Kidney tubule cell (primary cell): ENCODE measurements around the gene ZNF536.

ENCODE experiments used
- DNase-seq: peaks from one replicate; pipeline ENCODE4 v3.0.0-alpha.2; 2018; ENCODE audit warnings: low spot score

Gene ZNF536

DNA sequence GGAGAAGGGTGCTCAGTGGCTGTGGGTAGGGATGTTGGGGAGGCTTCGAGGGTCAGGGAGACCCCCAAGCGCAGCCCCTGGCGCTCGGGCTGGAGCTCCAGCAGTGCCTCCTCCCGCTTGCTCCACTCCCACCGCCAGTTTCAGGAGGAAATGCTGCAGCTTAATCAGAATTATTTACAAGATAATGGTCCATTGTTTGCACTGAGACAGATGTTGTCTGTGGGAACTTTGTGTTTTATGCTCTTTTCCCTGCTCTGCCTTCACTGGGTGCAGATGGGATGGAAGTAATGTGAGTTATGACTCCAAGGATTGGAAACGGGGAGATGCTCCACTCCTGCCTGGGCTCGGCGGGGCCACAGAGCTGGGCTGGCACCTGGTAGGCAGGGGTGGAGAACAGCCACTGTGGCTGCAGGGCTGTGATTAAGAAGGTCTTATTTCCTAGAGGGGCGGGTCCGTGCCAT lies 192.4 kb downstream of the ZNF536 start:
- no peak for DNase-seq

DNA sequence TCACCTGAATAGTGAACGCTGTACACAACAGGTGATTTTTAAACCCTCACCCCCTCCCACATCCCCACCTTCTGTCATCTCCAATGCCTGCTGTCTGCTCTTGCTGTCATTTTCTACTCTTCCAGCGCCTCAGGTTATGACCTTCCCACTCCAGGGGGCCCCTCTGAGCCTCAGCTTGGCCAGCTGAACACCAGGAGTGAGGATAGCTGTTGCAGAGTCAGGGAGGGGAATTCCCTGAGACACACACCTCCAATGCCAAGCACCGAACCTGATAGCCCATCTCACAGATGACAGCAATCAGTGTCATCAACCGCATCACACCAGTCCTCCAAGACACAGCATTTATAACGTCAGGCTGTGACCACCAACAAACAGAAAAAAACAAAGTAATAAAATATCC lies 193.5 kb downstream of the ZNF536 start:
- peak; percentile 20 for DNase-seq

DNA sequence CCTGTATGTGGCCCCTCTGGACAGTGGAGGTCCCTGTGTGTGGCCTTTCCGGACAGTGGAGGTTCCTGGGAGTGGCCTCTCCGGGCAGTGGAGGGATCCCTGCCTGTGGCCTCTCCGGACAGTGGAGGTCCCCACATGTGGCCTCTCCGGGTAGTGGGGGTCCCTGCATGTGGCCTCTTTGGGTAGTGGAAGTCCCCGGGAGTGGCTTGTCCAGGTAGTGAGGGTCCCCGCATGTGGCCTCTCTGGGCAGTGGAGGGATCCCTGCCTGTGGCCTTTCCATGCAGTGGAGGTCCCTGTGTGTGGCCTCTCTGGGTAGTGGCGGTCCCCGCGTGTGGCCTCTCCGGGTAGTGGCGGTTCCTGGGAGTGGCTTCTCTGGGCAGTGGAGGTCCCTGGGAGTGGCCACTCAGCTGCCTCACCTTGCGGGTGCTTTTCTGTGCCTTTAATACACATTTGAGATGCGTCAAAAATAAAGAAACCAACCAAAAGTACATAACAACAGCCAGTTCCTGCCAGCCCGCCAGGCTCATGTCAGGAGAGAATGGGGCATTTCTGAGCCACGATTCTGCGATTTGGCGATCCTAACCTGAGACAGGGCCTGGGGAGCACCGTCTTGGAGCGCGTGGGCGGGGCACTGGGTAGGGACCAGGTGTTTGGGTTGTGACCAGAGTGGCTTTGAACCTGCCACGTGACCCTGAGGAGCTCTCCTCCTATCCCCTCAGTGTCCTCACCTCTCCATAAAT lies 194.7 kb downstream of the ZNF536 start:
- DNase-seq = no peak

DNA sequence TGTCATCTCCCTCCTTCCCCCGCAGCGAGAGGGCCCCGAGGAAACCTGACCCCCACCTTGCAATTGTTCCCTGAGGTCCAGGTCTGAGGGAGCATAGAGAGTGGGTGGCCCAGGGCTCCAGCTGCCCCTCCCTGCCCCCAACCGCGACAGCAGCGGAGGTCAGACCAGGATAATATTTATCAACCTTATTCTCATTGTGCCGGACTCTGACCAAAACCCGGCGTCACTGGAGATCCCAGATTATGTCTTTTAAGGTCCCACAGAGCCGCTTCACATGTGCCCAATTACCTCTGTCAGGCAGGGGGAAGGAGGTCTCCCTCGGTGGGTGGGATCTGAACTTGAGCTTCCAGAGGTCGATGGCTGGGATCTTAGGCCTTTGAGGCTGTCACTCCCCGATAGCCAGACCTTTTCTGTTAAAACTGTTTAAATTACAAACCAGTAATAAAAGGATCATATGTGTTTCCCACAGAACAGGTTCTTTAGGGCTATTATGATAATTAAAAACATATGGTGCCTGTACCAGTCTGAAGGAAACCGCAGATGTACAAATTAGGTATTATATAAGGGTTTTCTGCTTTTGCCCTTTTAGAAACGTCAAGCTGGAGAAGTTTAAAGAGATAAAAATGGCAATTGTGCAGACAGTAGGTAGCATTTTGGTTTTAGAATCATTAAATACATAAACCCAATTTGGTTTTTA lies 195.5 kb downstream of the ZNF536 start:
- DNase-seq = no peak

DNA sequence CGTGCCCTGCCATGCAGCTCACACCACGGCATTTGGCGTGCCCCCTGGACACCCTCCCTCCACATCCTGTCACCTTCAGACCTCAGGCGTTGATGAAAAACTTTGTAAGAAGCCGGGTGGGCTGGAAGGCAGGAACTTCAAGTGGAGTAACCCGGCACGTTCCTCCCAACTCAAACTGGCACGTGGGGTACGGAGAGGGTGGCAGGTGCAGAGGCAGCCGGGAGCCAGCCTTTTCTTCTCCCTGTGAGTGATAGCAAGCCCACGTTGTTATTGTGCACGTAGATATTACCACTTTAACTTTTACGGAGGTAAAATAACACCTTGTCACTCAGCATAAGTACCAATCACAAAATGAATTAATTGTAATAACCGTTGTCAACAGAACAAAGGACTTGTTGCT lies 198.0 kb downstream of the ZNF536 start:
- DNase-seq = no peak

DNA sequence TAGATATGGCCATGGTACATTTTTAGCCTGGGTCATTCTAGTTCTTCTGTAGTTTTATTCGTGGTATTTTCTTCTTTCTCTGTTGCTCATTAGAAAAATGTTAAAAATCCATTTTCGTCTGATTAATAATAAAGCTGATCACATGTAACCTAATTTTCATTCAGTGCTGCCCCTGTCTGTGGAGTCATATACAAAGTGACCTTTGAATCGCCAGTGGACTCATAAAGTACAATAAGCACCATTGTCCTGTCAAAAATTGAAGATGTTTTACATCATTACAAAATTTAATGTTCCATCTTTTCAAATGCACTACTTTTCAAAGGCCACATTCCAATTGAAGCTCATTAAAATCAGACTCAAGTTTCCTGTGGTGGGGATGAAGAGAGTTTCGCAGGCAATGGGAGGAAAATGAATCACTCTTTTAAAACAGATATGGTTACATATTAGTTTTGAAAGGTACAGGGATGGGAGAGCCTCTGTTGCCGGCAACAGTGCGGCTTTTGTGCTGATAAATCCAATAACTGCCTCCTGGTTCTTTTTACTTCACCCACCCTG lies 205.4 kb downstream of the ZNF536 start:
- no peak for DNase-seq

DNA sequence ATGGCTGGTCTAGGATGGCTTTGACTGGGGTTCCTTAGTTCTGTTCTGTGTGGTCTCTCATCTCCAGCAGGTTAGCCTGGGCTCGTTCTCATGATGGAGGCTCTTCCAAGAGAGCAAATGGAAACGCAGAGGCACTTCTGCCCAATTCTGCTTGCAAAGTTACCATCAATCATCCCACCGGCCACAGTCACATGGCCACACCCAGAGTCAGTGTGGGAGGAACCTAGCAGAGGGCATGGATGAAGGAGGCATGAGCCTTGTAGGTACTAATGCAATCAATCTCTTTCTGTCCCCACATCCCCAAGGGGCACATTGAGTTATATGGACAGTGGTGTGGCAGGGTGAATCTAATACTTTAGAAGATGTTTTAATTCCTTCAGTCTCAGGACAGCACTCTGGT lies 207.2 kb downstream of the ZNF536 start:
- DNase-seq = no peak

DNA sequence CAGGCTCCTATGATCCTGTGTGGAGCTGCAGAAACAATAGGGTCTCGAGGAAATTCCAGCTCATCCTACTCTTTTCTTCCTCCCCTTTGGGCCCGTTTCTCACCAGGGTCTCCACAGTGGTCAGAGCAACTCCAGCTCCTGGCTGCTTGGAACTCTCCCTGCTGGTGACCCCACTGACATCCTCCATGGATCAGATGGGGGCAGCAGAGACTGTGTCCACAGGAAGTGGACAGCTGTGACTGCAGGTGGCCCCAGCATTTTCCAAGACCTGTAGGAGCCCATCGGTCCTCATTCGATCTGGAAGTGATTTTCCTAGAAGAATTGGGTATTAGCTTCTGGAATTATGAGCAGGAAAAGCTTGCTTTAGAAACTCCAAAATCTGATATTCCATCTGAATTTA lies 208.5 kb downstream of the ZNF536 start:
- no peak for DNase-seq

DNA sequence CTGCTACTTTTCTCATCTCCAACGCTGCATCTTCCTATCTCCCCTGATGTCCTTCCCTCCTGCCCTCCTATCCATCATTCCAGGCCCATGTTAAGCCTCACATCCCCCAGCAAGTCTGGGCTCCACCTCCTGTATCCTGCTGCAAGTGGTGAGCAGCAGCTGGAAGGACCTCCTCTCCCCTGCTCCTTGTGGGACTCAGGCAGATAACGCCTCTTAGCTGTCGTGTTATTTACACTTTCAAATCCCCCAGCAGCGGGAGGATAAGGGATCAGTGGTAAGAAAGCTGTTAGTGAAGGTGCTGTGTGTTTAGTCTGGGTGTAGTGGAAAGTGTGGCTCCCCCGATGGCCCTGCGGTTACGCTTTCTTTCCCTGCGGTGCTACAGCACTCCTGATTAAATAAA lies 211.9 kb downstream of the ZNF536 start:
- no peak for DNase-seq

DNA sequence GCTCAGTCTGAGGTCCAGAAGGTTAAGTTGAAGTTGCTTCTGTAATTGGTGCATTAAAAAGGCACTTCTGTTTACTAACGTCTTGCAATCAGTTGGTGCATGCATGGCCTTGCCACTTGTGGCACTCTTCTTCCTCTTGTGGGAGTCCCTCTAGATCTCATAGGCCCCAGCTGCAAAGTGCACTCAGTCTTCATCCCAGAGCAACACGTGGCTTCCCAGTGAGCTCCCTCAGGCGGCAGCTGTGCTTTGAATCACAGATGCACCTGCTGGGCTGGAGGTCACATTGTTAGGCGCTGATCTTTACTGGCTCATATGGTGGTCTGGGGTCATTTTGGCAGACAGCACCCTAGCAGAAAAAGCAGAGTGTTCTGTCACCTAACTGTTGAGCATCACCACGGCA lies 215.7 kb downstream of the ZNF536 start:
- DNase-seq = no peak

DNA sequence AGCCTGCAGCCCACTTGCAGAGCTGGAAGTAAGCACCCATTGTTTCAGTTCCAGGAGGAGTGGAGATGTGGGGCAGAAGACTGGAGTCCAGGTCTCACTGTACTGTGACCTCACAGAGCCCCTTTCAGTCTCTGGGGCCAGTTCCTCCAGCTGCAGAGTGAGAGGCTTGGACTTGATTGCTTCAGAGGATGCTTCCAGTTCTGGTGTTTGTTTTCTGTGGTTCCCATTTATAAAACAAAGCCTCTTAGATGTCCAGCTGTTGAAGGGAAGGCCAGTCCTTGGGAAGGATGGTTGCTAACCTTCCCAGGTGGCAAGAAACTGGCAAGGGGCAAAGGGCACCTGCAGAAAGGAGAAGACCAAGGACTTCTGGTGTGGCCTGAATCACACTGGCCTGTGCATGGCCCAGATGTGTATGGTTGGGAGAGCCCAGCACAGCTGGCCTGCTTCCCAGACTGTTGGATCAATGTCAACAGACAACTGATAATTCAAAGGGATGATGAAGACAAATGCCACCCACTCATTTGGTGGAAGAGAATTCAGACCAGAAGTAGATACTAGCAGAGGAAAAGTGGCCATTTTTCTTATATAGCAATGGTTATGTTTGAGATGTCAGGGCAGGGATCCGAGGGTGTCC lies 218.5 kb downstream of the ZNF536 start:
- no peak for DNase-seq

DNA sequence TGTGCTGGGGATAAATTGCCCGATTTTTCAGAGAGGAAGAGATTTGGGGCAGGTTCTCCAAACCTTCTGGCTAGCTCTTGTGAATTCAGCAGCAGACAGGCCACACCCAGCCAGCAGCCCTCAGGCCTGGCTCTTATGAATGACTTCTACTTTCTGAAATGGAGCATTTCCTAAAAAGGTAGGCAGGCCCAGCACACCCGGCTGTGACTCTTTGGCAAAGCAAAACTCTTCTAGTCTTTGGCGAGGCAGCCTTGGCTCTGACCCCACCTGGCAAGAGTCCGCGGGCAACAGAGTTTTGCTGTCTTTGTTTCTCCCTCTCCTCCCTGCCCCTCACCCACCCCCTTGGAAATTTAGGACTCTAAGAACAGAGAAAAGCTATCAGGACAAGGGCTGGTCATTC lies 221.2 kb downstream of the ZNF536 start:
- DNase-seq = no peak

DNA sequence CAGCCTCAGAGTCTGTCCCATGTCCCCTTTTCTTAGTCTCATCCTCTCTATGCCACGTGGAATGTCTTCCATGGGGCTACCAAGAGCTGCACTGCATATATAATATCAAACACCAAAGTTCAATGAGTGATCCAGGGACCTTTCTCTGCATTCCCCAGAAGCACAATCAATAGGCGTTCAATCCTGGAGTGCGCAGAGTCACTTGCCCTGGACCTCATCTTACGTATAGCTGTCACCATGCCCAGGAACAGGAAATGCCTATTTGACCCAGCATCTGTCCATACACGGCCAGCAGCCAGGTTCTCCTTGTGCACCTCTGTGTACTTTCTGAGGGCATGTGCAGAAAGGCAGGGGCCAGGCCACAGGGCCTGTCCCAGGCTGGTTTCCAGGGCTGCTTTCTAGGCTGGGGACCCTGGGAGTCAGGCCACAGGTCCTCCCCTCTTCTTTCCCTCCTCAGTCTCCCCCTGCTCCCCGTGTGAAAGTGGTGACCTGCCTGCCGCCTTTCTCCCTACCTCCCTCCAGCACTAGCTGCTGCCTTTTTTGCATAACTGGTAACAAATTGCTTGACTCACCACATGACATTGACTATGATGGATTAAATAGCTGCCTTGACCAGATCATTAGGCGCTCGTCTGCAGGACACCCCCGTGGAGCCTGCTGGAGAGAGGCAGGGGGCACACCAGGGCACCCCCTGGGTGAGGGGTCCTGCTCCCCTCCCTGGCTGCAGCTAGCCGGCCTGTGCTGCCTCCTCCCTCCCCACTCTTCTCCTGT lies 222.0 kb downstream of the ZNF536 start:
- no peak for DNase-seq

DNA sequence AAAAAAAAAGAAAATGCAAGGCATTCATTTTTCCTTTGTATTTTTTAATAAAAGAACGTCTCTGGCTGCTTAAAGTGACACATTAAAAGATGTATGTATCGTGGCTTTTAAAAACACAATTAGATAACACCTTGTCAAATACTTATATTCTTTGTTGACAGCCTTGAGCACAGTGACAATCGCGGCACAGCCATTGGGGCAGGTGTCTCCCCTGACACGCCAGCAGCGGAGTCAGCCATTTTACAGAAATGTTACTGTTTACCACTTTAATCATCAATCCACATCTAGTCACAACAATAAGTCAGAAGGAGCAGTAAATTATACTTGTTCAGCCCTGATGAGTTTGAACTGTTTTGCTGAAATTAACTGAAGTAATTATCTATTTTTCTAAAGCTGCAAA lies 224.1 kb downstream of the ZNF536 start:
- no peak for DNase-seq

DNA sequence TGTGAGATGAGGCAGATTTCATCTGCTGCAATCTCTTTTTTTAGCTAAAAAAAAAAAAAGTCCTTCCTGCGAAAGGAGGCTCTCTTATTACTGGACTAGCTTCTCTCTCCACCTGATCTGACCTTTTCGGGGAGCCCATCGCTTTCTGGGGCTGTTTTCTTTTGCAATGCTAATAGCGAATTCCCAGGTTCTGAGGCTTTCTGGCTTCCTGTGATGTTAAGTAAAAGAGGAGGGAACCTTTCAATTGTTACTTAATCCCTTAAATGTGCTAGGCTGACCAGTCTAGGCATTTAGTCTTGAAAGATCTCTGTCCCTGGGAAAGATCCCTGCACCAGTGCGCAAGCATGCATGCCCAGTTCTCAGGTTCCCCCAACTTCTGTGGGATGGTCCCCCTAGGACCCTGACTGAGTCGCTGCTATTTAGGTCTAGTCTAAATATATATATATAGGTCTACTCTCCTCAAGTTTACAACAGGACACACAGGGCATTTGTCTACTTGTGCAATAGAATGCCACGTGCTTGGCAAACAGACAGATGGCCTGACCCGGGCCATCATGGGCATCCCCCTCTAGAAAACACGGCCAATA lies 224.7 kb downstream of the ZNF536 start:
- DNase-seq = no peak

DNA sequence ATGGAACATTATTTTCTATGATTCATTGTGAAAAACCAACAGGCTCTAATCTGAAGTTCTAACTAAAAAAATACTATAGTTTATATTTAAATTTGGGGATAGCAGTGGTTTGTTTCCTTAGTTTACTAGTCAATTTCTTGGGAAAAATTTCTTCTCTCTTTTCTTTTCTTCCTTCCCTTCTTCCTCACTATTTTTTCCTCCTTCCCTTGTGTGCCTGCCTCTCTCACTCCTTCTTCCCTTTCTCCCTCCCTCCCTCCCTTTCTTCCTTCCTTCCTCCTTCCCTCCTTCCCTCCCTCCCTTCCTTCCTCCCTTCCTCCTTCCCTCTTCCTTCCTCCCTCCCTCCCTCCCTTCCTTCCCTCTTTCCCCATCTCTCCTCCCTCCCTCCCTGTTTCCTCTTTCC lies 226.5 kb downstream of the ZNF536 start:
- DNase-seq = no peak

DNA sequence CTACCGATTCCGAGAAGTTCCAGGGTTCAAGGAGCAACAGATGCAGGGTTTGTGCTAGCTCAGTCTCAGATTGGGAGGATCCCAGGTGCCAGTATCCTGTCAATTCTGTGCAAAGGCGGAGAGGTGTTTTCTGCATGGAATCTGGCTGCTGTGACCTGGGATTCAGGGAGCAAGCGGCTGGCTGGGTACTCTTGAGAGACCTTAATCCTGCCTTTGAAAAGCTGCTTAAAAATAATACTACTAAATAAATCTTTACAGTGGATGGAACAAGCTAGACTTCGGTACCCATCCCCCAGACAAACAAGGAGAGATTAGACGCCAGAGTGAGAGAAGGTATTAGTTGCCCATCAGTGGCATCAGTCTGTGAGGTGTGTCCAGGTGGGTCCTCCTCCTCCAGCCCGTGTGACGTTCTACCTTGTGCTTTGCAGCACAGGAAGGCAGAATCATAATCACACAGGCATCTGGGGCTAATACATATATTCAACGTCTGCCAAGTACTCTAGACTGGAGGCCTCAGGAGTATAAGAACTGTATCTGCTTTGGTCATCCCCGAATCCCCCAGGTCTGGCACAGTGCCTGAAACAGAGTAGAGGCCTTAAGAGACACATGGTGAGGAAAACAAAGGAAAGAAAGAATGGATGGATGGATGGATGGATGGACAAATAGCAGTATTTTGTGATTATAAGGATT lies 230.6 kb downstream of the ZNF536 start:
- no peak for DNase-seq

DNA sequence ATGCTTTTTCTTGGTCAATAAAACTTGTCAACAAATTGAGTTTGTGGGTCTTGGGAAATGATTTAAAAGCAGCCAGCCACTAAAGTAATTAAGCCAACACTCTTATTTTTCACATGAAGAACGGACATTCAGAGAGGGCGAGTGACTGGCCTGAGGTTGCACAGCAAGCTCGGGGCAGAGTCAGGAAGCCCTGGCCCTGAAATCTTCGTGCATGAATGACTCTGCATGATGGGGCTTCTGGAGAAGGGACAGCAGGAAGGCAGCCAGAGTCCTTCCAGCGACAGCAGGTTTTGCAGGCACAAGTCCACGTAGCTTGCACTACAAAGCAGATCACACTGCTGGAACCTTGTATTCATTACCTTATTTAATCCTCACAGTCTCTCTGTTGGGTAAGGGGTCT lies 232.5 kb downstream of the ZNF536 start:
- no peak for DNase-seq

DNA sequence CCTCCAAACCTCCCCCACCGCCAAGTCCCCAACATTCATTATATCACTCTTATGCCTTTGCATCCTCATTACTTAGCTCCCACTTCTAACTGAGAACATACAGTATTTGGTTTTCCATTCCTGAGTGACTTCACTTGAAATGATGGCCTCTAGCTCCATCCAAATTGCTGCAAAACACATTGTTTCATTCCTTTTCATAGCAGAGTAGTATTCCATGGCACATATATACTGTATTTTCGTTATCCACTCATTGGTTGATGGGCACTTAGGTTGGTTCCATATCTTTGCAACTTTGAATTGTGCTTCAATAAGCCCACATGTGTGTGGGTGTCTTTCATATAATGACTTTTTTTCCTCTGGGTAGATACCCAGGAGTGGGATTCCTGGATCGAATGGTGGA lies 233.1 kb downstream of the ZNF536 start:
- DNase-seq = no peak

DNA sequence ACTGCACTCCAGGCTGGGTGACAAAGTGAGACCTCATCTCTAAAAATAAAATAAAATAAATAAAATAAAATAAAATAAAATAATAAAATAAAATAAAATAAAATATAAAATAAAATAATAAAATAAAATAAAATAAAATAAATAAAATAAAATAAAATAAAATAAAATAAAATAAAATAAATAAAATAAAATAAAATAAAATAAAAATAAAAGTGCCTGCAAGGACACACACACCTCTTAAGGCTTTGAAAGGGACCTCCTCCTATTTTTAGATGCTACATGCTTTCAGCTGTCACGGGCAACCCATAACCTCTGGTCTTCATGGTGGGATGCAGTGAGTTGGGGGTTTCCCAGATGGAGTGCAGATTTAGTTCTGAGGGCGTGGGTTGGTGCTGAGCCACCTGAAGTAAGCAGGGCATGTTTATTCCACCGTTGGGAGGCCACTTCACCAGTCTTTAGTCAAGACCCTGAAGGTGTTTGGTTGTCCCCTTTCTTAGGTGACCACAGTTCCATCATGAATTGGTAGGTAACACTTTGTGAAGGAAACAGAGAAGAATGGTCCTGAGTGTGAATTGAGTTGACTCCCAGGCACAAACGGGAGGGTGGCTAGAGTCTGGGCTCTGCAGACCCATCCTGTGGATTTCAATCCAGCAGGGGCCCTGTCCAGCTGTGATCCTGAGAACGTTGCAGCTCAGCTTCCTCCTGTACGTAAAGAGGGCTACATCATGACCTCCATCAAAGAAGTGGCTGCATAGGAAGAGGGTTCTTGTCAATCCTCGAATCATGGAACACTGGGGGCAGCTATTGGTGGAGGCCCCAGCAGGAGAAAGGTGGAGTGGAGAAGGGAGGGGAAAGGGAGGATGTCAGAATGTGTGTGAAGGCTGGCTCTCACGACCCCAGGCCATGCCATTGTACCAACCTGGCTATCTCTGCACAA lies 234.2 kb downstream of the ZNF536 start:
- DNase-seq = no peak
